Measurements from ENCODE around the gene SH3BP2. TPM values are rescaled to one million over a fixed set of nuclear protein-coding genes. Genes with fewer than 3 reads are reported as not detected.

The SH3BP2 gene
- total RNA-seq, 2 donors from 2014 or later = 56.0 to 61.7 TPM

- no peak for DNase-seq (ENCODE audit: low spot score)
Measured at GRCh38 chr4:2794486-2795299, 1.8 kb downstream of the SH3BP2 start.

DNA sequence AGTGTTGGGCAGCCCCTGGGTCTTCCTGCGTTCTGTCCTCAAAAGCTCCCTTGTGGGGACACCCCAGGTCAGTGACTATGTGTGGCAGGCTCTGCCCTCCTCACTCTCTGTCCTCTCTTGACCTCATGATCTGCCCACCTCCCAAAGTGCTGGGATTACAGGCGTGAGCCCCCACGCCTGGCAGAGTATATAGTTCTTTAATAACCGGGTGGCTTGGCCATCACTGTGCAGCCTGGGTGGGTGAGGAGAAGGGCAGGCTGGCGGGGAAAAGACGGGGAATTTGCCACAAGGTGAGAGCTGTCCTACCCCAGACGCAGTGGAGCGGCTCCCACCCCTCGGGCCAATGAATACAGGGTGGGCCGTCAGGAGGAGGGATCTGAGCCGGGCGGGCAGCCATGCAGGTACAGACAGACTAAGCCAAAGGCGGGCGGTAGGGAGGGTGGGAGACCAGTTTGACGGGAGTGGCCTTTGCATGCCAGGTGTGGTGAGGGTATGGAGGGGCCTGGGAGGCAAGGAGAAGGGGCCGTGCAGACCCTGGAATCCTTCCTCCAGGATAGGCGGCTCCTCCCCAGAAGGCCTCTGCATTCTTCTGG lies 2.5 kb downstream of the SH3BP2 start:
- no peaks in the 10 kb centered on the region for H3K9me3 ChIP-seq
- TF ChIP-seq, protein P1, sequence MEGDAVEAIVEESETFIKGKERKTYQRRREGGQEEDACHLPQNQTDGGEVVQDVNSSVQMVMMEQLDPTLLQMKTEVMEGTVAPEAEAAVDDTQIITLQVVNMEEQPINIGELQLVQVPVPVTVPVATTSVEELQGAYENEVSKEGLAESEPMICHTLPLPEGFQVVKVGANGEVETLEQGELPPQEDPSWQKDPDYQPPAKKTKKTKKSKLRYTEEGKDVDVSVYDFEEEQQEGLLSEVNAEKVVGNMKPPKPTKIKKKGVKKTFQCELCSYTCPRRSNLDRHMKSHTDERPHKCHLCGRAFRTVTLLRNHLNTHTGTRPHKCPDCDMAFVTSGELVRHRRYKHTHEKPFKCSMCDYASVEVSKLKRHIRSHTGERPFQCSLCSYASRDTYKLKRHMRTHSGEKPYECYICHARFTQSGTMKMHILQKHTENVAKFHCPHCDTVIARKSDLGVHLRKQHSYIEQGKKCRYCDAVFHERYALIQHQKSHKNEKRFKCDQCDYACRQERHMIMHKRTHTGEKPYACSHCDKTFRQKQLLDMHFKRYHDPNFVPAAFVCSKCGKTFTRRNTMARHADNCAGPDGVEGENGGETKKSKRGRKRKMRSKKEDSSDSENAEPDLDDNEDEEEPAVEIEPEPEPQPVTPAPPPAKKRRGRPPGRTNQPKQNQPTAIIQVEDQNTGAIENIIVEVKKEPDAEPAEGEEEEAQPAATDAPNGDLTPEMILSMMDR (IDR thresholded peaks at IDR 0.05) = no peak
- no peaks in the 10 kb centered on the region for H3K36me3 ChIP-seq
- no peak for DNase-seq (ENCODE audit: low spot score)
- H3K4me3 ChIP-seq = no peak overlapping the region
- peak overlapping the region in 1 of 2 donors; percentile 34 for H3K27ac ChIP-seq
- H3K4me1 ChIP-seq (ENCODE audit: control insufficient read depth in 1 of 2, low read depth in 2 of 2) = peaks cover 13 to 32% of the 10 kb centered on the region in 2 donors
- ATAC-seq (ENCODE audit: insufficient number of reproducible peaks, low FRiP score, low read depth) = no peak
- no peaks in the 10 kb centered on the region for H3K27me3 ChIP-seq (replicated peaks; ENCODE audit: insufficient read depth)

More at GRCh38 chr4:2794486-2795299, 1.8 kb downstream of the SH3BP2 start:
- Histone ChIP-seq H3K9me3 (no peaks in the 10 kb centered on the region), H3K27me3 (replicated peaks; ENCODE audit: insufficient read depth) (no peaks in the 10 kb centered on the region), H3K4me3 (peak overlapping the region; percentile 86), H3K36me3 (no peaks in the 10 kb centered on the region), H3K27ac (peak overlapping the region in 1 of 2 donors; percentile 43), H3K4me1 (ENCODE audit: control insufficient read depth in 1 of 2, low read depth in 2 of 2) (peaks cover 11 to 27% of the 10 kb centered on the region in 2 donors)
- TF ChIP-seq, protein P1 (IDR thresholded peaks at IDR 0.05) = no peak
- ATAC-seq (ENCODE audit: insufficient number of reproducible peaks, low FRiP score, low read depth) = no peak

- Histone ChIP-seq H3K36me3 (no peaks in the 10 kb centered on the region), H3K4me3 (no peak overlapping the region), H3K27ac (no peak overlapping the region), H3K4me1 (ENCODE audit: control insufficient read depth in 1 of 2, low read depth in 2 of 2) (peaks cover 17 to 40% of the 10 kb centered on the region in 2 donors), H3K9me3 (no peaks in the 10 kb centered on the region), H3K27me3 (replicated peaks; ENCODE audit: insufficient read depth) (no peaks in the 10 kb centered on the region)
- TF ChIP-seq, protein P1 (IDR thresholded peaks at IDR 0.05) = no peak
- ATAC-seq (ENCODE audit: insufficient number of reproducible peaks, low FRiP score, low read depth) = no peak
- DNase-seq (ENCODE audit: low spot score) = no peak
Measured at GRCh38 chr4:2795893-2796848, 3.3 kb downstream of the SH3BP2 start.

DNA sequence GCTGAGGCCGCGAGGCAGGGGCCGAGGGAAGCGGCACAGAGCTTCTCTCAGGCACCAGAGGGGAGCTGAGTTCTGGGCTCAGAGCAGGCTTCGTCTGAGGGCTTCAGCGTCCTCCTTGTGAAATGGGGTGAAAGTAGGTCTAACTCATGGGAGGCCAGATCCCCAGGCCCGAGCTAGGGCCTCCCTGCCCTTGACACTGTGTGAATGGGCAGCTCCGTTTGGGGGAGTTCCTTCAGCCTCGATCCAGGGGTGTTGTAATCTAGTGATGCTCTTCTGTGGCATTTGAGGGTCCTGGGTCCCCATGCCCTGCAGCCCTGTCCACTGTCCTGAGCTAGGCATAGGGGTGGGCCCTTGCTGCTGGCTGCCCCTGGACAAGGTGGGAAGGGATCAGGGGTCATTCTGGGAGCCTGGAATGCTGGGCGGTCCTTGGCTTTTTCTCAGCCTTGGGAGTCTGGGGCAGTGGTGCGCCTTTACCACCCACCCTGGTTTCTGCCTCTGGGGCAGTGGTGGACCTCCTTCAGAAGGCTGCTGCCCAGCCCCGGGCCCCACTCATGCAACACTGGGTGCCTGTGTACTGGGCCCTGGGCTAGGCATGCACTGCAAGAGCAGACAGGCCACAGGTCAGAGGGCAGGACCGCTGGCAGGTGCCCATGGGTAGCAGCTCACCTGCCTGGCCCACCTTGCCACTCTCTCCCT lies 4.1 kb downstream of the SH3BP2 start:
- TF ChIP-seq, protein P1 (IDR thresholded peaks at IDR 0.05) = no peak
- Histone ChIP-seq H3K27ac (no peak overlapping the region), H3K27me3 (replicated peaks; ENCODE audit: insufficient read depth) (no peaks in the 10 kb centered on the region), H3K4me3 (no peak overlapping the region), H3K4me1 (ENCODE audit: control insufficient read depth in 1 of 2, low read depth in 2 of 2) (peaks cover 24 to 48% of the 10 kb centered on the region in 2 donors), H3K9me3 (no peaks in the 10 kb centered on the region), H3K36me3 (no peaks in the 10 kb centered on the region)
- DNase-seq (ENCODE audit: low spot score) = no peak
- ATAC-seq (ENCODE audit: insufficient number of reproducible peaks, low FRiP score, low read depth) = no peak

All from thoracic aorta (tissue), 2 donors.